HCT116 (cell line): ENCODE results near the gene FTCDNL1. TPM values are rescaled to one million over a fixed set of nuclear protein-coding genes. Genes with fewer than 3 reads are reported as not detected.

Experiments used
- ATAC-seq: fragments of 200-7000 bp; cut with Tn5 transposase; 2 replicates; pipeline ENCODE4 v1.9.1; 2020; ENCODE audit warnings: mild to moderate bottlenecking, moderate library complexity
- BruUV-seq: library from RNA; stranded (reverse); fragments of 400-500 nt; replicated peaks from 2 replicates; lab custom pipeline; 2021; lab: Mats Ljungman, UMichigan
- CTCF ChIA-PET: fragments of 300-600 bp; sonication (Branson Sonifier 250); formaldehyde crosslinking; loops from one replicate; lab custom pipeline; 2021; ENCODE audit warnings: antibody characterized with exemption; lab: Charles Lee
- POLR2A ChIA-PET: fragments of 300-600, 350-600 bp; sonication (Branson Sonifier 250); formaldehyde crosslinking; loops from one replicate; lab custom pipeline; 2021; ENCODE audit warnings: antibody characterized with exemption; lab: Charles Lee
- RAD21 ChIA-PET, 2 experiments: fragments of 300-600 bp; sonication (Branson Sonifier 250); formaldehyde crosslinking; loops; one replicate each; lab custom pipeline; 2023; ENCODE audit warnings: low total read pairs in 2 of 2; ENCODE audit not compliant: uncharacterized antibody in 2 of 2, unreplicated experiment in 2 of 2, low non-redundant PET in 1 of 2; lab: Charles Lee
- DNase-seq: peaks from one replicate; pipeline ENCODE4 v3.0.0-alpha.2; 2010; ENCODE audit warnings: low read depth, low spot score
- H2AFZ ChIP-seq: fragments of 200-600 bp; shearing (Covaris generic), sonication (generic); 2 replicates; pipeline ENCODE4 v1.6.1; 2017; ENCODE audit warnings: low read depth, mixed run types, mixed read lengths, antibody characterized with exemption, low read length; ENCODE audit not compliant: poor library complexity, severe bottlenecking
- H3K27ac ChIP-seq: 2 replicates; pipeline ENCODE4 v1.5.1; 2012; ENCODE audit warnings: low read depth, low read length
- H3K27me3 ChIP-seq: fragments of 200-600 bp; sonication (generic); 2 replicates; pipeline ENCODE4 v1.6.1; 2016; ENCODE audit warnings: mixed run types, low read length, mixed read lengths; ENCODE audit not compliant: insufficient read depth
- H3K36me3 ChIP-seq, 2 experiments: fragments of 200-500 bp in 1 of 2; fragments of 200-600 bp in 1 of 2; sonication (Bioruptor generic) in 1 of 2; sonication (generic) in 1 of 2; 2 replicates each; pipeline versions ENCODE4 v1.5.1 to v1.6.1; 2014 to 2016; ENCODE audit warnings: low read length in 2 of 2, inconsistent platforms in 1 of 2, mixed read lengths in 1 of 2, mixed run types in 1 of 2; ENCODE audit not compliant: insufficient read depth in 2 of 2, control insufficient read depth in 1 of 2
- H3K4me1 ChIP-seq, 2 experiments: fragments of 200-600 bp in 1 of 2; sonication (generic) in 1 of 2; 2 replicates each; pipeline versions ENCODE4 v1.5.1 to v1.6.1; 2012 to 2017; ENCODE audit warnings: low read length in 2 of 2, inconsistent platforms in 1 of 2, mild to moderate bottlenecking in 1 of 2, mixed read lengths in 1 of 2, mixed run types in 1 of 2, moderate library complexity in 1 of 2; ENCODE audit not compliant: insufficient read depth in 2 of 2, control insufficient read depth in 1 of 2
- H3K4me2 ChIP-seq: fragments of 200-600 bp; sonication (generic); 2 replicates; pipeline ENCODE4 v1.6.1; 2017; ENCODE audit warnings: mixed run types, low read length, mixed read lengths
- H3K4me3 ChIP-seq, 2 experiments: fragments of 200-600 bp in 1 of 2; sonication (generic) in 1 of 2; replicated peaks in 1 of 2; 2 replicates each; pipeline ENCODE4 v1.5.1; 2011 to 2016; ENCODE audit warnings: low read length in 2 of 2, control low read depth in 1 of 2, low read depth in 1 of 2, mild to moderate bottlenecking in 1 of 2, mixed read lengths in 1 of 2, mixed run types in 1 of 2
- H3K79me2 ChIP-seq: fragments of 200-600 bp; sonication (generic); 2 replicates; pipeline ENCODE4 v1.6.1; 2017; ENCODE audit warnings: mild to moderate bottlenecking, mixed run types, low read length, moderate library complexity, mixed read lengths; ENCODE audit not compliant: insufficient read depth
- H3K9ac ChIP-seq: fragments of 200-600 bp; sonication (generic); 2 replicates; pipeline ENCODE4 v1.6.1; 2016; ENCODE audit warnings: low read length, mixed read lengths
- H3K9me2 ChIP-seq: fragments of 200-600 bp; sonication (generic), shearing (Covaris generic); 2 replicates; pipeline ENCODE4 v1.6.1; 2017; ENCODE audit warnings: mixed run types, mild to moderate bottlenecking, moderate library complexity; ENCODE audit not compliant: insufficient read depth
- H3K9me3 ChIP-seq, 2 experiments: fragments of 200-500 bp in 1 of 2; fragments of 200-600 bp in 1 of 2; sonication (Bioruptor generic) in 1 of 2; sonication (generic) in 1 of 2; 2 replicates each; pipeline ENCODE4 v1.6.1; 2014 to 2017; ENCODE audit warnings: low read length in 2 of 2, mixed read lengths in 2 of 2, inconsistent platforms in 1 of 2, low read depth in 1 of 2, mild to moderate bottlenecking in 1 of 2, mixed run types in 1 of 2, moderate library complexity in 1 of 2; ENCODE audit not compliant: control insufficient read depth in 1 of 2, insufficient read depth in 1 of 2
- H4K20me1 ChIP-seq: fragments of 200-600 bp; sonication (generic), shearing (Covaris generic); 2 replicates; pipeline ENCODE4 v1.6.1; 2017; ENCODE audit warnings: mixed run types, mild to moderate bottlenecking, moderate library complexity; ENCODE audit not compliant: insufficient read depth
- CBX3 ChIP-seq: IDR thresholded peaks from 2 replicates; pipeline ENCODE4 v1.6.1; 2012; ENCODE audit warnings: low read depth
- CEBPB ChIP-seq: IDR thresholded peaks from 2 replicates; pipeline ENCODE4 v1.6.1; 2012; ENCODE audit warnings: low read depth
- EGR1 ChIP-seq: IDR thresholded peaks from 2 replicates; pipeline ENCODE4 v1.6.1; 2012; ENCODE audit warnings: low read depth
- ELF1 ChIP-seq: IDR thresholded peaks from 2 replicates; pipeline ENCODE4 v1.6.1; 2012; ENCODE audit warnings: low read depth, borderline replicate concordance
- EZH2 ChIP-seq: fragments of 200-600 bp; sonication (generic); IDR thresholded peaks from 2 replicates; pipeline ENCODE4 v1.6.1; 2017; ENCODE audit warnings: antibody characterized with exemption, mixed run types
- EZH2phosphoT487 ChIP-seq: fragments of 200-600 bp; IDR thresholded peaks from 2 replicates; pipeline ENCODE4 v1.6.1; 2018; ENCODE audit warnings: antibody characterized with exemption, borderline replicate concordance
- FOSL1 ChIP-seq: IDR thresholded peaks from 2 replicates; pipeline ENCODE4 v1.6.1; 2012; ENCODE audit warnings: low read depth
- MAX ChIP-seq: IDR thresholded peaks from 2 replicates; pipeline ENCODE4 v1.6.1; 2012
- POLR2A ChIP-seq: IDR thresholded peaks from 2 replicates; pipeline ENCODE4 v1.7.0; 2011; ENCODE audit warnings: borderline replicate concordance; ENCODE audit not compliant: insufficient read depth, insufficient read length; ENCODE audit errors: extremely low read depth
- POLR2AphosphoS5 ChIP-seq: IDR thresholded peaks from 2 replicates; pipeline ENCODE4 v1.6.1; 2011; ENCODE audit warnings: mild to moderate bottlenecking, low read depth, low read length, moderate library complexity
- RAD21 ChIP-seq: IDR thresholded peaks from 2 replicates; pipeline ENCODE4 v1.6.1; 2012; ENCODE audit warnings: low read depth, mild to moderate bottlenecking
- SIN3A ChIP-seq: IDR thresholded peaks from 2 replicates; pipeline ENCODE4 v1.6.1; 2012; ENCODE audit warnings: low read depth
- SP1 ChIP-seq: IDR thresholded peaks from 2 replicates; pipeline ENCODE4 v1.6.1; 2012; ENCODE audit warnings: low read depth
- TCF7L2 ChIP-seq: IDR thresholded peaks from 2 replicates; pipeline ENCODE4 v1.7.0; 2011; ENCODE audit warnings: borderline replicate concordance, inconsistent platforms; ENCODE audit not compliant: insufficient read depth, insufficient read length; ENCODE audit errors: extremely low read depth
- YY1 ChIP-seq: IDR thresholded peaks from 2 replicates; pipeline ENCODE4 v1.6.1; 2011; ENCODE audit warnings: low read length, low read depth, moderate library complexity, mild to moderate bottlenecking; ENCODE audit not compliant: insufficient replicate concordance; ENCODE audit errors: extremely low read depth
- ZBTB33 ChIP-seq: IDR thresholded peaks from 2 replicates; pipeline ENCODE4 v1.6.1; 2011; ENCODE audit warnings: mild to moderate bottlenecking, low read length, moderate library complexity; ENCODE audit not compliant: insufficient replicate concordance; ENCODE audit errors: extremely low read depth
- ZFX ChIP-seq: fragments of 450-650 bp; IDR thresholded peaks from 2 replicates; pipeline ENCODE4 v1.6.1; 2017
- ZNF274 ChIP-seq: fragments of 200-500 bp; sonication (Bioruptor generic); IDR thresholded peaks from 2 replicates; pipeline ENCODE4 v1.6.1; 2014; ENCODE audit warnings: mild to moderate bottlenecking, low read depth, low read length, inconsistent platforms
- intact Hi-C: fragments of 100-400 bp; cut with micrococcal nuclease; formaldehyde crosslinking; loops from 2 replicates; pipeline ENCODE4 v1.10.0; 2022
- total RNA-seq: library from RNA; stranded (reverse); gene quantifications from one replicate; pipeline ENCODE4 v1.2.1, GENCODE V29; 2021; ENCODE audit not compliant: unreplicated experiment

FTCDNL1 gene
- total RNA-seq, 1 experiment from 2014 or later, result 2.6 TPM

- intact Hi-C loops, result no loop called here
- Histone ChIP-seq H3K27ac (no peak overlapping the region), H3K79me2 (no peaks in the 10 kb centered on the region), H3K4me1 (no peaks in the 10 kb centered on the region)
- POLR2A ChIA-PET, result no interaction called here
- TF ChIP-seq CEBPB (no peak), POLR2A (no peak), EZH2phosphoT487 (no peak), ZBTB33 (no peak), EGR1 (no peak), POLR2AphosphoS5 (no peak), CBX3 (no peak), YY1 (no peak), SP1 (no peak), ZFX (no peak), MAX (no peak), SIN3A (no peak), FOSL1 (no peak), EZH2 (no peak), ELF1 (no peak), ZNF274 (no peak), RAD21 (no peak), TCF7L2 (no peak)
- TF ChIP-seq, all 23 proteins: peak for 0
- no TSS peak for BruUV-seq
- no peak overlapping the region for H2AFZ ChIP-seq
- H3K27me3 ChIP-seq, result no peaks in the 10 kb centered on the region
- DNase-seq (no peak), ATAC-seq (no peak)
- H3K36me3 ChIP-seq, result no peaks in the 10 kb centered on the region
- no peak overlapping the region for H3K9ac ChIP-seq
- H3K9me3 ChIP-seq, result no peaks in the 10 kb centered on the region
- H3K4me2 ChIP-seq, result no peak overlapping the region
- no peaks in the 10 kb centered on the region for H3K9me2 ChIP-seq
- ChIA-PET RAD21 (no interaction called here), CTCF (no interaction called here)
- H3K4me3 ChIP-seq, result no peak overlapping the region
- H4K20me1 ChIP-seq, result no peaks in the 10 kb centered on the region
These were observed 73.1 kb downstream of the FTCDNL1 start for GRCh38 chr2:199777916-199778315.
